Heart left ventricle (tissue), 16 donors: Measurements from ENCODE around the gene DLGAP4. TPM values are rescaled to one million over a fixed set of nuclear protein-coding genes. Genes with fewer than 3 reads are reported as not detected.

Source experiments
- ATAC-seq, 4 donors: fragments of 200-7000 bp; cut with Tn5 transposase; one replicate each; pipeline ENCODE4 v1.9.1; 2020 to 2022; ENCODE audit warnings: moderate library complexity in 4 of 4, mild to moderate bottlenecking in 3 of 4, moderate number of reproducible peaks in 1 of 4
- DNase-seq, 5 donors: peaks; one replicate each; pipeline ENCODE4 v3.0.0-alpha.2; 2020
- H3K27ac ChIP-seq, 12 donors: fragments of 200-600 bp; sonication (generic) in 4 of 12; one replicate each; pipeline versions ENCODE4 v1.5.0 to v1.8.0; 2016 to 2022; ENCODE audit warnings: mild to moderate bottlenecking in 2 of 12
- H3K27me3 ChIP-seq, 9 donors: fragments of 200-600 bp; sonication (generic) in 2 of 9; one replicate each; pipeline versions ENCODE4 v1.5.1 to v1.8.0; 2016 to 2022; ENCODE audit warnings: mild to moderate bottlenecking in 3 of 9
- H3K36me3 ChIP-seq, 9 donors: fragments of 200-600 bp; sonication (generic) in 2 of 9; one replicate each; pipeline versions ENCODE4 v1.5.0 to v1.8.0; 2018 to 2022; ENCODE audit warnings: mild to moderate bottlenecking in 2 of 9
- H3K4me1 ChIP-seq, 12 donors: fragments of 200-600 bp; sonication (generic) in 4 of 12; one replicate each; pipeline versions ENCODE4 v1.5.0 to v1.8.0; 2016 to 2022; ENCODE audit warnings: mild to moderate bottlenecking in 3 of 12
- H3K4me3 ChIP-seq, 12 donors: fragments of 200-600 bp; sonication (generic) in 4 of 12; one replicate each; pipeline versions ENCODE4 v1.5.0 to v1.8.0; 2017 to 2022; ENCODE audit warnings: mild to moderate bottlenecking in 9 of 12, moderate library complexity in 4 of 12
- H3K9me3 ChIP-seq, 12 donors: fragments of 200-600 bp; sonication (generic) in 4 of 12; one replicate each; pipeline versions ENCODE4 v1.5.0 to v1.8.0; 2016 to 2022; ENCODE audit warnings: mild to moderate bottlenecking in 1 of 12
- CTCF ChIP-seq, 12 donors: fragments of 200-600 bp; sonication (generic) in 4 of 12; IDR thresholded peaks; one replicate each; pipeline versions ENCODE4 v1.5.0 to v1.8.0; 2018 to 2022; ENCODE audit warnings: antibody characterized with exemption in 12 of 12, mild to moderate bottlenecking in 5 of 12
- POLR2A ChIP-seq, 2 donors: fragments of 450-650 bp; IDR thresholded peaks; one replicate each; pipeline ENCODE4 v1.6.1; 2017; ENCODE audit warnings: antibody characterized with exemption in 2 of 2, mild to moderate bottlenecking in 2 of 2, moderate library complexity in 2 of 2
- WGBS, 4 donors: extraction: QIAGEN DNeasy Blood & Tissue Kit in 2 of 4; methylation state at CpG; one replicate each; pipeline versions ENCODE4 v1.1.5 to v1.1.7; 2013 to 2018; 5-methylcytosine and 5-hydroxymethylcytosine counted together
- intact Hi-C, 10 donors: fragments of 100-400 bp; cut with DNase I; formaldehyde crosslinking; loops; one replicate each; pipeline versions ENCODE4 v1.11.1 to v1.14.2; 2022
- polyA plus RNA-seq, 2 donors: library from polyadenylated mRNA; stranded (reverse); fragments of 200-250 nt; gene quantifications; one replicate each; pipeline ENCODE4 v1.2.3, GENCODE V29; 2013
- total RNA-seq, 9 donors: library from RNA; depleted of rRNA in 2 of 9; stranded (reverse); fragments of >200 nt in 2 of 9; fragmentation: NEBNext Ultra II Directional in 3 of 9; extraction: Animal tissue kit (Norgen Biotek cat#: 25700) in 3 of 9; gene quantifications; one replicate each; pipeline versions ENCODE4 v1.1.0 to v1.2.4, GENCODE V29; 2016 to 2023
- donor health status: ischemic (EF 13 %, LVEDD 7.1; RV severe dilation, severe dysfunction).
- donor health status: healthy with polysubstance abuse.
- donor health status: DM: no; HTN: yes; CAD: no.
- donor health status: DM: no; HTN: no; CAD: no.
- donor health status: ischemic (EF 25% LVEDD 6.9; RV normal size, moderate dysfunction).
- donor health status: ischemic (EF 25% LVEDD 5.7; RV mildly dilated, moderate dysfunction).
- donor health status: healthy.
- donor health status: DM: yes; HTN: yes; CAD: no.
- donor health status: ischemic (EF 35%, LVEDD 5.7; RV mildly dilated, moderate dysfunction).
- donor health status: nonischemic (EF 11% LVEDD 7.7; RV severe dilation, severe dysfunction).
- donor health status: DM: yes; HTN: yes; CAD: no.
- donor health status: PGD.
- donor health status: ischemic (EF 29% LVEDD 5.4; RV normal size, mild dysfunction).
- donor health status: nonischemic (EF 23%, LVEDD 6.1; RV moderate dilation, normal function).

DLGAP4 gene
- total and polyA plus RNA-seq, 11 donors = 25.6 to 76.7 (median 55.1) TPM

GRCh38 chr20:36405255-36405654 is 99.1 kb downstream of the DLGAP4 start:
- intact Hi-C loops = no loop called here
- no peak for DNase-seq
- TF ChIP-seq POLR2A (IDR thresholded peaks at IDR 0.05) (no peak), CTCF (IDR thresholded peaks at IDR 0.05) (no peak)
- Histone ChIP-seq H3K27me3 (peaks cover 0 to 46% (median 17%) of the 10 kb centered on the region in 9 donors), H3K9me3 (peaks cover 0 to 4% (median 0%) of the 10 kb centered on the region in 12 donors), H3K36me3 (no peaks in the 10 kb centered on the region), H3K27ac (no peak overlapping the region), H3K4me1 (peaks cover 0 to 4% (median 0%) of the 10 kb centered on the region in 12 donors), H3K4me3 (no peak overlapping the region)
- WGBS, 4 donors = 66 to 85% (median 72%) methylated on average over 7 of the region's 7 CpGs
- ATAC-seq = no peak

- peaks cover 0 to 4% (median 0%) of the 10 kb centered on the region in 12 donors for H3K9me3 ChIP-seq
- intact Hi-C loops = no loop called here
- DNase-seq (no peak), ATAC-seq (no peak)
- peaks cover 0 to 4% (median 0%) of the 10 kb centered on the region in 12 donors for H3K4me1 ChIP-seq
- H3K27ac ChIP-seq = no peak overlapping the region
- no peaks in the 10 kb centered on the region for H3K36me3 ChIP-seq
- H3K27me3 ChIP-seq = peaks cover 0 to 30% (median 8%) of the 10 kb centered on the region in 9 donors
- no peak overlapping the region for H3K4me3 ChIP-seq
- TF ChIP-seq CTCF (IDR thresholded peaks at IDR 0.05) (no peak), POLR2A (IDR thresholded peaks at IDR 0.05) (no peak)
- 74 to 84% (median 79%) methylated on average over 3 of the region's 3 CpGs for WGBS, 4 donors
Measured at GRCh38 chr20:36407199-36407733, 101.1 kb downstream of the DLGAP4 start.

GRCh38 chr20:36408219-36408618 is 102.1 kb downstream of the DLGAP4 start:
- Histone ChIP-seq H3K27ac (no peak overlapping the region), H3K9me3 (peaks cover 0 to 4% (median 0%) of the 10 kb centered on the region in 12 donors), H3K4me3 (no peak overlapping the region), H3K36me3 (no peaks in the 10 kb centered on the region), H3K27me3 (peaks cover 0 to 20% (median 4%) of the 10 kb centered on the region in 9 donors), H3K4me1 (peaks cover 0 to 4% (median 0%) of the 10 kb centered on the region in 12 donors)
- WGBS, 4 donors = 17 to 26% (median 22%) methylated on average over 10 of the region's 10 CpGs
- DNase-seq (no peak), ATAC-seq (no peak)
- intact Hi-C loops = no loop called here
- TF ChIP-seq POLR2A (IDR thresholded peaks at IDR 0.05) = no peak
- no peak for TF ChIP-seq CTCF (IDR thresholded peaks at IDR 0.05)

- Histone ChIP-seq H3K27me3 (peaks cover 0 to 13% (median 0%) of the 10 kb centered on the region in 9 donors), H3K27ac (no peak overlapping the region)
- WGBS, 4 donors = 69 to 81% (median 75%) methylated on average over 7 of the region's 7 CpGs
Measured at GRCh38 chr20:36411861-36412454, 105.8 kb downstream of the DLGAP4 start.

More at GRCh38 chr20:36411861-36412454, 105.8 kb downstream of the DLGAP4 start:
- TF ChIP-seq CTCF (IDR thresholded peaks at IDR 0.05) (no peak), POLR2A (IDR thresholded peaks at IDR 0.05) (no peak)
- Histone ChIP-seq H3K4me1 (peaks cover 0 to 4% (median 0%) of the 10 kb centered on the region in 12 donors), H3K9me3 (no peaks in the 10 kb centered on the region), H3K36me3 (no peaks in the 10 kb centered on the region), H3K4me3 (no peak overlapping the region)
- intact Hi-C loops = no loop called here
- no peak for ATAC-seq
- no peak for DNase-seq
